HepG2 (cell line): ENCODE results near the gene CLDN4. TPM values are rescaled to one million over a fixed set of nuclear protein-coding genes. Genes with fewer than 3 reads are reported as not detected.
A peak's percentile ranks its signal among the peaks of the same experiment; 100 is the strongest.

Experiments
- DMAP1 ChIP-seq: IDR thresholded peaks from 2 replicates; pipeline ENCODE4 v1.6.1; 2016
- ELF1 ChIP-seq: sonication (generic); formaldehyde crosslinking; IDR thresholded peaks from 2 replicates; pipeline ENCODE4 v1.4.0; 2020; ENCODE audit warnings: missing genetic modification reagents
- GABPA ChIP-seq, 2 experiments: IDR thresholded peaks; 2 replicates each; pipeline ENCODE4 v1.6.1; 2011 to 2016; ENCODE audit warnings: low read depth in 2 of 2, low read length in 1 of 2, missing biosample characterization in 1 of 2, missing genetic modification characterization in 1 of 2
- HOMEZ ChIP-seq: IDR thresholded peaks from 2 replicates; pipeline ENCODE4 v1.6.1; 2016; ENCODE audit warnings: low read depth
- JDP2 ChIP-seq: sonication (generic); formaldehyde crosslinking; IDR thresholded peaks from 2 replicates; pipeline ENCODE4 v1.8.1; 2022; ENCODE audit warnings: missing genetic modification reagents, borderline replicate concordance
- PBX3 ChIP-seq: sonication (generic); formaldehyde crosslinking; IDR thresholded peaks from 2 replicates; pipeline ENCODE4 v1.8.1; 2023; ENCODE audit warnings: missing genetic modification reagents, inconsistent platforms, borderline replicate concordance
- POLR2AphosphoS5 ChIP-seq: IDR thresholded peaks from 2 replicates; pipeline ENCODE4 v1.6.1; 2012; ENCODE audit warnings: low read depth, low read length
- SKIL ChIP-seq: sonication (generic); formaldehyde crosslinking; IDR thresholded peaks from 2 replicates; pipeline ENCODE4 v1.8.0; 2022; ENCODE audit warnings: missing genetic modification reagents, mild to moderate bottlenecking, moderate library complexity, borderline replicate concordance
- TCF12 ChIP-seq, 2 experiments: fragments of 450-650 bp in 1 of 2; sonication (generic) in 1 of 2; formaldehyde crosslinking in 1 of 2; IDR thresholded peaks; 2 replicates each; pipeline versions ENCODE4 v1.6.1 to v1.8.0; 2017 to 2022; ENCODE audit warnings: antibody characterized with exemption in 1 of 2, mild to moderate bottlenecking in 1 of 2, missing genetic modification reagents in 1 of 2, moderate library complexity in 1 of 2
- YEATS2 ChIP-seq: sonication (generic); formaldehyde crosslinking; IDR thresholded peaks from 2 replicates; pipeline ENCODE4 v1.4.0; 2020; ENCODE audit warnings: missing genetic modification reagents, borderline replicate concordance
- ZNF207 ChIP-seq: fragments of 450-650 bp; IDR thresholded peaks from 2 replicates; pipeline ENCODE4 v1.6.1; 2016; ENCODE audit warnings: antibody characterized with exemption, borderline replicate concordance
- ZNF451 ChIP-seq: sonication (generic); formaldehyde crosslinking; IDR thresholded peaks from 2 replicates; pipeline ENCODE4 v1.5.0; 2020; ENCODE audit warnings: mild to moderate bottlenecking, missing genetic modification reagents
- ZNF580 ChIP-seq: IDR thresholded peaks from 2 replicates; pipeline ENCODE4 v1.6.1; 2016; ENCODE audit warnings: low read depth, borderline replicate concordance
- polyA plus RNA-seq, 8 experiments: library from polyadenylated mRNA; depleted of rRNA in 3 of 8; stranded (reverse) in 7 of 8; unstranded in 1 of 8; fragments of >200 nt; fragmentation: Illumina TruSeq in 4 of 8; extraction: Trizol in 4 of 8; gene quantifications; 2 replicates each; pipeline versions ENCODE4 v1.2.1 to v1.2.3, GENCODE V29; 2011 to 2016; ENCODE audit warnings: low read depth in 4 of 8, missing spikeins in 1 of 8, mixed read lengths in 1 of 8; ENCODE audit not compliant: insufficient read depth in 1 of 8
- total RNA-seq, 5 experiments: library from RNA; depleted of rRNA; stranded (reverse); fragments of >200 nt; fragmentation: Illumina TruSeq; extraction: Trizol; gene quantifications; 2 replicates each; pipeline ENCODE4 v1.2.3, GENCODE V29; 2016; ENCODE audit warnings: low read depth in 1 of 5
- TF ChIP-seq, protein P1 (sequence below): sonication (generic); formaldehyde crosslinking; IDR thresholded peaks from 2 replicates; pipeline ENCODE4 v1.5.0; 2020; ENCODE audit warnings: mild to moderate bottlenecking, missing genetic modification reagents, borderline replicate concordance
- TF ChIP-seq, protein P2 (sequence below): sonication (generic); formaldehyde crosslinking; IDR thresholded peaks from 2 replicates; pipeline ENCODE4 v1.4.0; 2020; ENCODE audit warnings: low read depth, missing genetic modification reagents

The CLDN4 gene
- total and polyA plus RNA-seq, 2 of the 13 experiments (the other 11 are each of a cell fraction or from before 2014, with no cell fraction given) = 28.2 to 35.7 TPM

DNA sequence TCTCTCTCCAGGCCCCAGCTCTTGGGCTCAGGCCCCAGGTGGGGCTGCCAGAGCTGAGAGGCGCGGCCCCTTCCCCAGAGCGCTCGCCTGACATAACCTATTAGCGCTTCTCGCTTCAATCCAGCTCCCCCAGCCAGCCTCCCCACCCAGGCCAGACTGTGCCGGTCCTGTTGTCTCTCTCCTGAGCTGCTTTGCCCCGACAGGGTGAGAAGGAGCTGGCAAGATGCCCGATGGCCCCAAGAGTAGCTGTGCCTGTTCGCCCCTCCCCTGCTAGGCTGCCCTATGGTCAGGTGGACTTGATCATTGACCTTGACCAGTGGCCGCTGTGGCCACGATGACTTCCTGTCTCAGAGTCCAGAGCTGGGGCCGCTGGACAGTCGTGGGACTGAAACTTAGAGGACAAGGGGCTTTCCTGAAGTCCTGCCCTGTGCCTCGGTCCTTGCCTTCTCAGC is 39.3 kb downstream of the CLDN4 start (continued):
- TF ChIP-seq SKIL (CRISPR knock-in tag) = peak; percentile 94
- TF ChIP-seq ZNF451 = peak; percentile 67; the same call in 1 of the 2 replicates
- TF ChIP-seq GABPA (IDR thresholded peaks at IDR 0.05; ENCODE audit: low read depth, low read length) = no peak
- TF ChIP-seq GABPA (CRISPR knock-in tag; IDR thresholded peaks at IDR 0.05; ENCODE audit: low read depth) = peak; percentile 72
- TF ChIP-seq, protein P1, sequence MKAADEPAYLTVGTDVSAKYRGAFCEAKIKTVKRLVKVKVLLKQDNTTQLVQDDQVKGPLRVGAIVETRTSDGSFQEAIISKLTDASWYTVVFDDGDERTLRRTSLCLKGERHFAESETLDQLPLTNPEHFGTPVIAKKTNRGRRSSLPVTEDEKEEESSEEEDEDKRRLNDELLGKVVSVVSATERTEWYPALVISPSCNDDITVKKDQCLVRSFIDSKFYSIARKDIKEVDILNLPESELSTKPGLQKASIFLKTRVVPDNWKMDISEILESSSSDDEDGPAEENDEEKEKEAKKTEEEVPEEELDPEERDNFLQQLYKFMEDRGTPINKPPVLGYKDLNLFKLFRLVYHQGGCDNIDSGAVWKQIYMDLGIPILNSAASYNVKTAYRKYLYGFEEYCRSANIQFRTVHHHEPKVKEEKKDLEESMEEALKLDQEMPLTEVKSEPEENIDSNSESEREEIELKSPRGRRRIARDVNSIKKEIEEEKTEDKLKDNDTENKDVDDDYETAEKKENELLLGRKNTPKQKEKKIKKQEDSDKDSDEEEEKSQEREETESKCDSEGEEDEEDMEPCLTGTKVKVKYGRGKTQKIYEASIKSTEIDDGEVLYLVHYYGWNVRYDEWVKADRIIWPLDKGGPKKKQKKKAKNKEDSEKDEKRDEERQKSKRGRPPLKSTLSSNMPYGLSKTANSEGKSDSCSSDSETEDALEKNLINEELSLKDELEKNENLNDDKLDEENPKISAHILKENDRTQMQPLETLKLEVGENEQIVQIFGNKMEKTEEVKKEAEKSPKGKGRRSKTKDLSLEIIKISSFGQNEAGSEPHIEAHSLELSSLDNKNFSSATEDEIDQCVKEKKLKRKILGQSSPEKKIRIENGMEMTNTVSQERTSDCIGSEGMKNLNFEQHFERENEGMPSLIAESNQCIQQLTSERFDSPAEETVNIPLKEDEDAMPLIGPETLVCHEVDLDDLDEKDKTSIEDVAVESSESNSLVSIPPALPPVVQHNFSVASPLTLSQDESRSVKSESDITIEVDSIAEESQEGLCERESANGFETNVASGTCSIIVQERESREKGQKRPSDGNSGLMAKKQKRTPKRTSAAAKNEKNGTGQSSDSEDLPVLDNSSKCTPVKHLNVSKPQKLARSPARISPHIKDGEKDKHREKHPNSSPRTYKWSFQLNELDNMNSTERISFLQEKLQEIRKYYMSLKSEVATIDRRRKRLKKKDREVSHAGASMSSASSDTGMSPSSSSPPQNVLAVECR = no peak
- peak; percentile 68 for TF ChIP-seq ELF1
- TF ChIP-seq PBX3 (CRISPR knock-in tag) = no peak
- no peak for TF ChIP-seq JDP2
- no peak for TF ChIP-seq TCF12 (IDR thresholded peaks at IDR 0.05)
- TF ChIP-seq TCF12 (CRISPR knock-in tag; IDR thresholded peaks at IDR 0.05) = peak; percentile 70; the same call in 1 of the 2 replicates
- TF ChIP-seq, protein P2, sequence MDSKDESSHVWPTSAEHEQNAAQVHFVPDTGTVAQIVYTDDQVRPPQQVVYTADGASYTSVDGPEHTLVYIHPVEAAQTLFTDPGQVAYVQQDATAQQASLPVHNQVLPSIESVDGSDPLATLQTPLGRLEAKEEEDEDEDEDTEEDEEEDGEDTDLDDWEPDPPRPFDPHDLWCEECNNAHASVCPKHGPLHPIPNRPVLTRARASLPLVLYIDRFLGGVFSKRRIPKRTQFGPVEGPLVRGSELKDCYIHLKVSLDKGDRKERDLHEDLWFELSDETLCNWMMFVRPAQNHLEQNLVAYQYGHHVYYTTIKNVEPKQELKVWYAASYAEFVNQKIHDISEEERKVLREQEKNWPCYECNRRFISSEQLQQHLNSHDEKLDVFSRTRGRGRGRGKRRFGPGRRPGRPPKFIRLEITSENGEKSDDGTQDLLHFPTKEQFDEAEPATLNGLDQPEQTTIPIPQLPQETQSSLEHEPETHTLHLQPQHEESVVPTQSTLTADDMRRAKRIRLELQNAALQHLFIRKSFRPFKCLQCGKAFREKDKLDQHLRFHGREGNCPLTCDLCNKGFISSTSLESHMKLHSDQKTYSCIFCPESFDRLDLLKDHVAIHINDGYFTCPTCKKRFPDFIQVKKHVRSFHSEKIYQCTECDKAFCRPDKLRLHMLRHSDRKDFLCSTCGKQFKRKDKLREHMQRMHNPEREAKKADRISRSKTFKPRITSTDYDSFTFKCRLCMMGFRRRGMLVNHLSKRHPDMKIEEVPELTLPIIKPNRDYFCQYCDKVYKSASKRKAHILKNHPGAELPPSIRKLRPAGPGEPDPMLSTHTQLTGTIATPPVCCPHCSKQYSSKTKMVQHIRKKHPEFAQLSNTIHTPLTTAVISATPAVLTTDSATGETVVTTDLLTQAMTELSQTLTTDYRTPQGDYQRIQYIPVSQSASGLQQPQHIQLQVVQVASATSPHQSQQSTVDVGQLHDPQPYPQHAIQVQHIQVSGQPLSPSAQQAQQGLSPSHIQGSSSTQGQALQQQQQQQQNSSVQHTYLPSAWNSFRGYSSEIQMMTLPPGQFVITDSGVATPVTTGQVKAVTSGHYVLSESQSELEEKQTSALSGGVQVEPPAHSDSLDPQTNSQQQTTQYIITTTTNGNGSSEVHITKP (CRISPR knock-in tag) = no peak
- no peak for TF ChIP-seq POLR2AphosphoS5
- TF ChIP-seq ZNF207 = no peak
- 0 out of 2 replicates have a peak, but pooled peaks have one; percentile 32 for TF ChIP-seq DMAP1 (CRISPR knock-in tag)
- peak; percentile 36; the same call in 1 of the 2 replicates for TF ChIP-seq YEATS2
- no peak; the same call in 1 of the 2 replicates for TF ChIP-seq ZNF580 (CRISPR knock-in tag)
- no peak for TF ChIP-seq HOMEZ (CRISPR knock-in tag)
